GM18517 (cell line): ENCODE data around the gene GARS1.
A peak's percentile ranks its signal among the peaks of the same experiment; 100 is the strongest.
"Not testable (repeated sequence)": the region's sequence is repeated elsewhere in the genome, so short reads cannot be mapped to it uniquely, and the experiment has no call there.

Source experiments
- ATAC-seq: cut with Tn5 transposase; IDR thresholded peaks from one replicate; pipeline ENCODE4 v1.9.1; 2021; ENCODE audit warnings: mild to moderate bottlenecking, moderate library complexity; ENCODE audit not compliant: unreplicated experiment

Gene GARS1

GRCh38 chr7:30618080-30618676, 23.5 kb downstream of the GARS1 start:
- no peak for ATAC-seq

GRCh38 chr7:30618961-30619360, 24.3 kb downstream of the GARS1 start:
- ATAC-seq: no peak

GRCh38 chr7:30625283-30625682, 30.6 kb downstream of the GARS1 start:
- ATAC-seq: no peak

- no peak for ATAC-seq
Measured at GRCh38 chr7:30627026-30627425, 32.3 kb downstream of the GARS1 start.

GRCh38 chr7:30630986-30631385, 36.3 kb downstream of the GARS1 start:
- ATAC-seq: peak; percentile 59

- ATAC-seq: no peak
Measured at GRCh38 chr7:30633223-30633622, 38.5 kb downstream of the GARS1 start.

GRCh38 chr7:30634193-30634626, 39.5 kb downstream of the GARS1 start:
- no peak for ATAC-seq

- no peak for ATAC-seq
Measured at GRCh38 chr7:30634634-30635201, 40.0 kb downstream of the GARS1 start.

- no peak for ATAC-seq
Measured at GRCh38 chr7:30635798-30636197, 41.1 kb downstream of the GARS1 start.

GRCh38 chr7:30642322-30642721, 47.6 kb downstream of the GARS1 start:
- not testable (repeated sequence) for ATAC-seq

GRCh38 chr7:30642789-30643188, 48.1 kb downstream of the GARS1 start:
- ATAC-seq: no peak

- no peak for ATAC-seq
Measured at GRCh38 chr7:30644286-30644955, 49.7 kb downstream of the GARS1 start.

- no peak for ATAC-seq
Measured at GRCh38 chr7:30645661-30646060, 51.0 kb downstream of the GARS1 start.

- no peak for ATAC-seq
Measured at GRCh38 chr7:30646154-30646553, 51.5 kb downstream of the GARS1 start.

- ATAC-seq: no peak
Measured at GRCh38 chr7:30647589-30648364, 53.1 kb downstream of the GARS1 start.

- ATAC-seq: no peak
Measured at GRCh38 chr7:30648744-30649540, 54.3 kb downstream of the GARS1 start.

- ATAC-seq: no peak
Measured at GRCh38 chr7:30649717-30650420, 55.2 kb downstream of the GARS1 start.

- no peak for ATAC-seq
Measured at GRCh38 chr7:30650421-30650808, 55.7 kb downstream of the GARS1 start.

GRCh38 chr7:30652132-30652531, 57.5 kb downstream of the GARS1 start:
- ATAC-seq: no peak
